ENCODE data around the gene ZNF91.
"Not testable (repeated sequence)": the region's sequence is repeated elsewhere in the genome, so short reads cannot be mapped to it uniquely, and the experiment has no call there.

Gene ZNF91

DNA sequence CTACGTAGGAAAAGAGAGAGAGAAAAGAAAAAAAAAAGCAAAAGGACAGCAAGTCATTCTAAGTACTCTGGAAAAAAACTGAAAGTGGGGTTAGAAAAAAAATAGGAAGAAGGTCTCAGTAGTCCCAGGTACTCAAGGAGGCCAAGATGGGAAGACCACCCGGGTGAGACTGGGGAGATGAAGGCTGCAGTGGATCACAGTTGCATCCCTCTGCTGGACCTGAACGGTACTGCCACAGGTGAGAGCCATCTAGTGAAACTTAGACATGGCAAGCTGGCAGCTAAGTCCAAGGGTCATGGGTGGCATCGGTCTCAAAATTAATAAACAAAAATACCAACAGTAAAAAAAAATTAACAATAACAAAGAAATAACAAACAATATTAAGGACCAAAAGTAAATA lies 41.0 kb upstream of the ZNF91 start:
- TF ChIP-seq, protein P1, sequence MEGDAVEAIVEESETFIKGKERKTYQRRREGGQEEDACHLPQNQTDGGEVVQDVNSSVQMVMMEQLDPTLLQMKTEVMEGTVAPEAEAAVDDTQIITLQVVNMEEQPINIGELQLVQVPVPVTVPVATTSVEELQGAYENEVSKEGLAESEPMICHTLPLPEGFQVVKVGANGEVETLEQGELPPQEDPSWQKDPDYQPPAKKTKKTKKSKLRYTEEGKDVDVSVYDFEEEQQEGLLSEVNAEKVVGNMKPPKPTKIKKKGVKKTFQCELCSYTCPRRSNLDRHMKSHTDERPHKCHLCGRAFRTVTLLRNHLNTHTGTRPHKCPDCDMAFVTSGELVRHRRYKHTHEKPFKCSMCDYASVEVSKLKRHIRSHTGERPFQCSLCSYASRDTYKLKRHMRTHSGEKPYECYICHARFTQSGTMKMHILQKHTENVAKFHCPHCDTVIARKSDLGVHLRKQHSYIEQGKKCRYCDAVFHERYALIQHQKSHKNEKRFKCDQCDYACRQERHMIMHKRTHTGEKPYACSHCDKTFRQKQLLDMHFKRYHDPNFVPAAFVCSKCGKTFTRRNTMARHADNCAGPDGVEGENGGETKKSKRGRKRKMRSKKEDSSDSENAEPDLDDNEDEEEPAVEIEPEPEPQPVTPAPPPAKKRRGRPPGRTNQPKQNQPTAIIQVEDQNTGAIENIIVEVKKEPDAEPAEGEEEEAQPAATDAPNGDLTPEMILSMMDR (IDR thresholded peaks at IDR 0.05; ENCODE audit: extremely low read depth, insufficient read depth, missing control alignments), result peak; percentile 20
- in situ Hi-C loops (cut with MboI; ENCODE audit: low pct_unique_long_range_greater_than_20kb, low sequenced_read_pairs, unreplicated experiment), result no loop called here
- no peak for DNase-seq (ENCODE audit: low spot score)

DNA sequence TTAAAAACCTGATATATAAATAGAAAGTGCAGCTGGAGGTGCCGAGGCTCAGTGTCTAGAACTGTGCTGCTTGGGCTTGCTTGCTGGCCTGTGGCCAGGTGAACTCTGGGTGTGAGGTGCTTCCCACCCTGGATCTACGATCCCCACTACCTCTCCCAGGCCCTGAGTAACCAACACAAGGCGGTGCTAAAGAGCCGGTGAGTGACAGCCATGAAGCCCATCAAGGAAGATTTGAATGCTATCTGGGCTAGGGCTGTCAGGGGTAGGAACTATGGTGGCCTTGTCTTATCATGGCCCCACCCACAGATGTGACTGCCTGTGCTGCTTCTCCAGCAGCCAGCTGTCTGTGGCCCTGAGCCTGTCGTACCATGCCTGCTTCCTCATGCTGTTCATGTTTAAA lies 25.6 kb upstream of the ZNF91 start:
- DNase-seq (ENCODE audit: low spot score), result no peak
- TF ChIP-seq, protein P1 (IDR thresholded peaks at IDR 0.05; ENCODE audit: extremely low read depth, insufficient read depth, missing control alignments), result no peak
- in situ Hi-C loops (cut with MboI; ENCODE audit: low pct_unique_long_range_greater_than_20kb, low sequenced_read_pairs, unreplicated experiment), result no loop called here

DNA sequence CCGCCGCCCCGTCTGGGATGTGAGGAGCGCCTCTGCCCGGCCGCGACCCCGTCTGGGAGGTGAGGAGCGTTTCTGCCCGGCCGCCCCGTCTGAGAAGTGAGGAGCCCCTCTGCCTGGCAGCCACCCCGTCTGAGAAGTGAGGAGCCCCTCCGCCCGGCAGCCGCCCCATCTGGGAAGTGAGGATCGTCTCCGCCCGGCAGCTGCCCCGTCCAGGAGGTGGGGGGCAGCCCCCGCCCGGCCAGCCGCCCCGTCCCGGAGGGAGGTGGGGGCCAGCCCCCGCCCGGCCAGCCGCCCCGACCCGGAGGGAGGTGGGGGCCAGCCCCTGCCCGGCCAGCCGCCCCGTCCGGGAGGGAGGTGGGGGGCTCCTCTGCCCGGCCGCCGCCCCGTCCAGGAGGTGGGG lies 24.0 kb upstream of the ZNF91 start:
- DNase-seq (ENCODE audit: low spot score); in situ Hi-C loops (cut with MboI; ENCODE audit: low pct_unique_long_range_greater_than_20kb, low sequenced_read_pairs, unreplicated experiment): not testable (repeated sequence)

DNA sequence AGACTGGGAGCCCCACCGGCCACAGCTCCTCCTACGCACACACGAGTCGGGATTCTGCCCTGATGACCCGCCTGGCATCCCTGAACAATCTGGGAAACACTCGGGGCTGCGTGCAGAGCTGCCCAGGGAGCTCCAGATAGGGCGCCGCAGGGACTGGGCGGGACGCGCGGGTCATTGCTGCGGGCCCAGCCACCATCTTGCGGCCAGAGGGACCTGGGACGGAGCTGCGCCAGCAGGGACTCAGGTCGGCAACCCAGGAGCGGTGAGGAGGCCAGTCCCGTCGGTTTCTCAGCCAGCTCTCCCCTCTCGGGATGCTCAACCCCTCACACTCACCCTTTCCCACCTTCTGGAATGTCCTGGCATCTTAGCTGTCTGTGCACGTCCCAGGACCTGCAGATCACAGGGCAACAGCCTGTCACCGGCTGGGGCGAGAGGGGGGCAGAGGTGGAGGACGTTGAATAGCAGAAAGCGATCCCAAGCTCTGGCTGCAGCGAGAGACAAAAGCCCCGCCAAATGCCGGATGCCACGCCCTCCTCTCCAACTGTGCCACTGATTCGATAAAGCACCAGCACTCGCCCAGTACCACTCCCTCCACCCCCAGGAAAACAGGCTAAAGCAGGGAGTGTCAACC lies 20.4 kb upstream of the ZNF91 start:
- no peak for DNase-seq (ENCODE audit: low spot score)
- TF ChIP-seq, protein P1 (IDR thresholded peaks at IDR 0.05; ENCODE audit: extremely low read depth, insufficient read depth, missing control alignments), result no peak
- in situ Hi-C loops (cut with MboI; ENCODE audit: low pct_unique_long_range_greater_than_20kb, low sequenced_read_pairs, unreplicated experiment), result no loop called here

DNA sequence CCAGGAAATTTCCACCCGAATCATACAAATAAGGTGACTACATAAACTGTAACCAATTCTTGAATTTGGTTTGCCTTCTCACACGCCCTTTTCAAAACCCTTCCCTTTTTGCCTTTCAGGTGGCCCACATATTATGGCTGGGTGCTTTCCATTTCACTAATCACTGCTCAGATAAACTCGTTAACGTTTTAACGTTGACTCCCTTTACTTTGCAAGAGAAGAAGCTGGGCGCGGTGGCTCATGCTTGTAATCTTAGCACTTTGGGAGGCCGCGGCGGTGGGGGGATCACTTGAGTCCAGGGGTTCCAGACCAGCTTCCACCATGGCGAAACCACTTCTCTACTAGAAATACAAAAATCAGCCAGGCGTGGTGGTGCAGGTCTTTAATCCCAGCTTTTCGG lies 19.8 kb upstream of the ZNF91 start:
- peak; percentile 14 for DNase-seq (ENCODE audit: low spot score)
- TF ChIP-seq, protein P1 (IDR thresholded peaks at IDR 0.05; ENCODE audit: extremely low read depth, insufficient read depth, missing control alignments), result no peak
- in situ Hi-C loops (cut with MboI; ENCODE audit: low pct_unique_long_range_greater_than_20kb, low sequenced_read_pairs, unreplicated experiment), result no loop called here

DNA sequence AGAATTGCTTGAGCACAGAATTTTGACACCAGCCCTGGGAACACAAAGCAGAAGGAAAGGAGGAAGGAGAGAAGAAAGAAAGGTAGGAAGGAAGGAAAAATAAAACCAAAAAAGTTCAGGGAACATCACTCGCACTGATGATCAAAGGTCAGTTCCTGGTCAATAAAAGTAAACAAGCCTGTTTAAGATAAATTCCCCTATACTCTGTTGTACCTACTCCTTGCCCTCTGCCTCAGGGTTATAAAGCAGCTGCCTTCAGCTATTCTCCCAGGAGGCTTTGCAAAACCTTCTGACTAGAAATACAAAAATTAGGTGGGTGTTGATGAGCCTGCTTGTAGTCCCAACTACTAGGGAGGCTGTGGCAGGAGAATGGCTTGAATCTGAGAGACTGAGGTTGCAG lies 14.9 kb upstream of the ZNF91 start:
- in situ Hi-C loops (cut with MboI; ENCODE audit: low pct_unique_long_range_greater_than_20kb, low sequenced_read_pairs, unreplicated experiment), result no loop called here
- TF ChIP-seq, protein P1 (IDR thresholded peaks at IDR 0.05; ENCODE audit: extremely low read depth, insufficient read depth, missing control alignments), result no peak
- DNase-seq (ENCODE audit: low spot score), result no peak

DNA sequence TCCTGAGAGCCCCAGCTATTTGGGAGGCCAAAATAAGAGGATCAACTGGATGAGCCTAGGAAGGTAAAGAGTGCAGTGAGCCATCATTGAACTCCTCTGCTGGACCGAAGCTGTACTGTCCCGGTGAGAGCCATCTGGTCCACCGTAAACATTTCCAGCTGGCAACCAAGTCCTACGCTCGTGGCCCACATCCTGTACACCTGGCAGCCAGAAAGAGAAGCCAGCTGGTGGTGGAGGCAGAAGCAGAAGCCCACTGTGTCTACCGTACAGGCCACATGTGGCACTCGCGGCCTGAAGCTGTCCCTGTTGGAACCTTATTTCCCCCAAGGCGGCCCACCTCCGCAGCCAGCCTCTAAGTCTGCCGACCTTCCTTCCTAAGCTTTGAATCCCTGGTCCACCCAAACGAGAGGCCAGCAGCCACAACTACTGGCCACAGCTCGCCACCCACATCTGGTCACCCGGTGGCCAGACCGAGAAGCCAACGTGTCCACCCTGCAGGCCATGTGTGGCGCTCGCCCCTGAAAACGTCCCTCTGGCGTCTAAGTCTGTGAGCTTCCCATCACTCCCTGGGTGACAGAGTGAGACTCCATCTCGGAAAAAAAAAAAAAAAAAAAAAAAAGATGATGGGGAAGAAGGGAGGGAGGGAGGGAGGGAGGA lies 14.2 kb upstream of the ZNF91 start:
- no peak for DNase-seq (ENCODE audit: low spot score)
- in situ Hi-C loops (cut with MboI; ENCODE audit: low pct_unique_long_range_greater_than_20kb, low sequenced_read_pairs, unreplicated experiment), result no loop called here
- TF ChIP-seq, protein P1 (IDR thresholded peaks at IDR 0.05; ENCODE audit: extremely low read depth, insufficient read depth, missing control alignments), result no peak

Measured in GM13977 (cell line).